Psoas muscle (tissue), 8 donors: ENCODE data around the gene IL4. TPM values are rescaled to one million over a fixed set of nuclear protein-coding genes. Genes with fewer than 3 reads are reported as not detected.
"Not testable (repeated sequence)": the region's sequence is repeated elsewhere in the genome, so short reads cannot be mapped to it uniquely, and the experiment has no call there.

ENCODE experiments used
- ATAC-seq, 4 donors: fragments of 200-7000 bp; cut with Tn5 transposase; one replicate each; pipeline ENCODE4 v1.9.1; 2020; ENCODE audit warnings: moderate library complexity in 3 of 4, mild to moderate bottlenecking in 2 of 4
- DNase-seq, 2 donors: peaks; one replicate each; pipeline ENCODE4 v3.0.0-alpha.2; 2020
- H3K27ac ChIP-seq: fragments of 200-600 bp; one replicate; pipeline ENCODE4 v1.8.0; 2022
- H3K27me3 ChIP-seq, 3 donors: fragments of 200-600 bp in 1 of 3; one replicate each; pipeline versions ENCODE4 v1.6.1 to v1.8.0; 2013 to 2022; ENCODE audit warnings: low read length in 2 of 3, mild to moderate bottlenecking in 2 of 3, moderate library complexity in 1 of 3; ENCODE audit not compliant: insufficient read depth in 3 of 3
- H3K36me3 ChIP-seq, 2 donors: fragments of 200-600 bp in 1 of 2; one replicate each; pipeline versions ENCODE4 v1.6.1 to v1.8.0; 2013 to 2022; ENCODE audit warnings: low read depth in 1 of 2, mild to moderate bottlenecking in 1 of 2, moderate library complexity in 1 of 2; ENCODE audit not compliant: insufficient read depth in 1 of 2
- H3K4me1 ChIP-seq: fragments of 200-600 bp; one replicate; pipeline ENCODE4 v1.8.0; 2022
- H3K4me3 ChIP-seq: fragments of 200-600 bp; one replicate; pipeline ENCODE4 v1.8.0; 2022; ENCODE audit warnings: mild to moderate bottlenecking
- H3K9me3 ChIP-seq: fragments of 200-600 bp; one replicate; pipeline ENCODE4 v1.8.0; 2022
- WGBS, 3 donors: extraction: QIAGEN DNeasy Blood & Tissue Kit; methylation state at CpG; one replicate each; pipeline versions ENCODE4 v1.1.6 to v1.1.7; 2013; 5-methylcytosine and 5-hydroxymethylcytosine counted together
- intact Hi-C, 2 donors: fragments of 100-400 bp; cut with DNase I; formaldehyde crosslinking; loops; one replicate each; pipeline versions ENCODE4 v1.11.0 to v1.14.2; 2022
- long read RNA-seq, 2 donors: library from polyadenylated mRNA; unstranded; transcript quantifications; one replicate each; pipeline ENCODE4 v2.0.0, GENCODE V29; 2021
- polyA plus RNA-seq, 3 donors: library from polyadenylated mRNA; stranded (reverse); fragments of 200-250 nt; gene quantifications; one replicate each; pipeline ENCODE4 v1.2.3, GENCODE V29; 2013
- total RNA-seq, 4 donors: library from RNA; stranded (reverse); fragmentation: NEBNext Ultra II Directional in 2 of 4; extraction: Animal tissue kit (Norgen Biotek cat#: 25700) in 2 of 4; gene quantifications; one replicate each; pipeline versions ENCODE4 v1.2.1 to v1.2.4, GENCODE V29; 2021 to 2023
- TF ChIP-seq, protein P1 (sequence below): fragments of 200-600 bp; IDR thresholded peaks from one replicate; pipeline ENCODE4 v1.8.0; 2022; ENCODE audit warnings: antibody characterized with exemption
- donor health status: healthy with polysubstance abuse.
- donor health status: DM: no; HTN: no; CAD: no; lungs with moderate emphysema.
- donor health status: Bipolar disorder and iron deficiency.
- donor health status: healthy.
- donor health status: DM: yes; HTN: yes; CAD: no.
- donor health status: DM: no; HTN: no; CAD: no.
- donor health status: DM: no; HTN: no; CAD: no.
- donor health status: DM: yes; HTN: yes; CAD: no.

IL4 gene
- total RNA-seq (not detected), polyA plus RNA-seq (not detected)
- long read RNA-seq, donor 1: 0 reads
- long read RNA-seq, donor 2: 0 reads

GRCh38 chr5:132673939-132674630 lies at the start of gene IL4:
Gene IL4 (plus strand): TSS chr5:132673989. CDS start chr5:132674051, 62 bp downstream.
- Histone ChIP-seq H3K4me3 (no peak within 1 kb of the TSS), H3K9me3 (no peaks in the 10 kb centered on the region), H3K4me1 (no peaks in the 10 kb centered on the region), H3K36me3 (no peaks in the 10 kb centered on the region), H3K27me3 (peaks cover 0 to 2% (median 0%) of the 10 kb centered on the region in 3 donors), H3K27ac (no peak within 1 kb of the TSS)
- DNase-seq (no peak), ATAC-seq (no peak)
- TF ChIP-seq, protein P1, sequence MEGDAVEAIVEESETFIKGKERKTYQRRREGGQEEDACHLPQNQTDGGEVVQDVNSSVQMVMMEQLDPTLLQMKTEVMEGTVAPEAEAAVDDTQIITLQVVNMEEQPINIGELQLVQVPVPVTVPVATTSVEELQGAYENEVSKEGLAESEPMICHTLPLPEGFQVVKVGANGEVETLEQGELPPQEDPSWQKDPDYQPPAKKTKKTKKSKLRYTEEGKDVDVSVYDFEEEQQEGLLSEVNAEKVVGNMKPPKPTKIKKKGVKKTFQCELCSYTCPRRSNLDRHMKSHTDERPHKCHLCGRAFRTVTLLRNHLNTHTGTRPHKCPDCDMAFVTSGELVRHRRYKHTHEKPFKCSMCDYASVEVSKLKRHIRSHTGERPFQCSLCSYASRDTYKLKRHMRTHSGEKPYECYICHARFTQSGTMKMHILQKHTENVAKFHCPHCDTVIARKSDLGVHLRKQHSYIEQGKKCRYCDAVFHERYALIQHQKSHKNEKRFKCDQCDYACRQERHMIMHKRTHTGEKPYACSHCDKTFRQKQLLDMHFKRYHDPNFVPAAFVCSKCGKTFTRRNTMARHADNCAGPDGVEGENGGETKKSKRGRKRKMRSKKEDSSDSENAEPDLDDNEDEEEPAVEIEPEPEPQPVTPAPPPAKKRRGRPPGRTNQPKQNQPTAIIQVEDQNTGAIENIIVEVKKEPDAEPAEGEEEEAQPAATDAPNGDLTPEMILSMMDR: no peak
- 60 to 69% (median 62%) methylated on average over 14 of the region's 14 CpGs for WGBS, 3 donors
- intact Hi-C loops: no loop called here

GRCh38 chr5:132627470-132627869 lies 46.3 kb upstream of the IL4 start:
- Histone ChIP-seq H3K27me3 (no peaks in the 10 kb centered on the region), H3K36me3 (peaks cover 0 to 36% of the 10 kb centered on the region in 2 donors), H3K4me1 (no peaks in the 10 kb centered on the region), H3K4me3 (no peak overlapping the region), H3K27ac (no peak overlapping the region), H3K9me3 (no peaks in the 10 kb centered on the region)
- TF ChIP-seq, protein P1: no peak
- ATAC-seq: no peak
- WGBS, 3 donors: 88 to 94% (median 91%) methylated on average over 2 of the region's 2 CpGs
- DNase-seq: no peak
- intact Hi-C loops: no loop called here

GRCh38 chr5:132628814-132629213 lies 45.0 kb upstream of the IL4 start:
- Histone ChIP-seq H3K27me3 (no peaks in the 10 kb centered on the region), H3K4me1 (no peaks in the 10 kb centered on the region), H3K27ac (no peak overlapping the region), H3K4me3 (no peak overlapping the region), H3K9me3 (no peaks in the 10 kb centered on the region), H3K36me3 (peaks cover 0 to 31% of the 10 kb centered on the region in 2 donors)
- WGBS, 3 donors: 87 to 95% (median 88%) methylated on average over 2 of the region's 2 CpGs
- no peak for DNase-seq
- TF ChIP-seq, protein P1: no peak
- intact Hi-C loops: no loop called here
- ATAC-seq: no peak

- intact Hi-C loops: no loop called here
- H3K9me3 ChIP-seq: no peaks in the 10 kb centered on the region
- no peaks in the 10 kb centered on the region for H3K4me1 ChIP-seq
- WGBS, 3 donors: 80 to 83% (median 83%) methylated on average over 5 of the region's 5 CpGs
- DNase-seq (no peak), ATAC-seq (no peak)
- H3K27ac ChIP-seq: no peak overlapping the region
- H3K4me3 ChIP-seq: no peak overlapping the region
- no peaks in the 10 kb centered on the region for H3K27me3 ChIP-seq
- peaks cover 0 to 31% of the 10 kb centered on the region in 2 donors for H3K36me3 ChIP-seq
- TF ChIP-seq, protein P1: no peak
These were observed 44.4 kb upstream of the IL4 start for GRCh38 chr5:132629230-132629944.

- H3K27ac ChIP-seq, H3K4me1 ChIP-seq, DNase-seq, H3K27me3 ChIP-seq, intact Hi-C loops, ATAC-seq, H3K4me3 ChIP-seq, H3K9me3 ChIP-seq: not testable (repeated sequence)
- 94 to 100% (median 94%) methylated on average over 4 of the region's 4 CpGs for WGBS, 3 donors
- peaks cover 5 to 51% of the 10 kb centered on the region in 2 donors for H3K36me3 ChIP-seq
These were observed 40.2 kb upstream of the IL4 start for GRCh38 chr5:132633587-132633986.
